Transverse colon (tissue), 4 donors: ENCODE data around the gene CDC25B. TPM values are rescaled to one million over a fixed set of nuclear protein-coding genes. Genes with fewer than 3 reads are reported as not detected.
A peak's percentile ranks its signal among the peaks of the same experiment; 100 is the strongest.

ENCODE experiments used
- DNase-seq: peaks from one replicate; pipeline ENCODE4 v3.0.0-alpha.2; 2019
- H3K27ac ChIP-seq, 4 donors: fragments of 200-600 bp; sonication (generic); 2 replicates each; pipeline ENCODE4 v1.5.1; 2016 to 2018; ENCODE audit warnings: inconsistent platforms in 4 of 4
- H3K27me3 ChIP-seq: fragments of 200-600 bp; sonication (generic); 2 replicates; pipeline ENCODE4 v1.5.1; 2017; ENCODE audit warnings: inconsistent platforms
- H3K36me3 ChIP-seq, 4 donors: fragments of 200-600 bp; sonication (generic); 2 replicates each; pipeline ENCODE4 v1.5.1; 2017 to 2019; ENCODE audit warnings: inconsistent platforms in 4 of 4
- H3K4me1 ChIP-seq, 4 donors: fragments of 200-600 bp; sonication (generic); 2 replicates each; pipeline ENCODE4 v1.5.1; 2017 to 2020; ENCODE audit warnings: inconsistent platforms in 4 of 4
- H3K4me3 ChIP-seq, 4 donors: fragments of 200-600 bp; sonication (generic); 1 replicate in 1 of 4; 2 replicates in 3 of 4; pipeline versions ENCODE4 v1.5.1 to v1.6.1; 2017 to 2019; ENCODE audit warnings: inconsistent platforms in 4 of 4
- H3K9me3 ChIP-seq, 2 donors: fragments of 200-600 bp; sonication (generic); 2 replicates each; pipeline ENCODE4 v1.5.1; 2017 to 2019; ENCODE audit warnings: inconsistent platforms in 2 of 2
- EP300 ChIP-seq: sonication (generic); formaldehyde crosslinking; IDR thresholded peaks from one replicate; pipeline ENCODE4 v1.6.1; 2017; ENCODE audit warnings: antibody characterized with exemption, low read depth
- POLR2A ChIP-seq: fragments of 450-650 bp; IDR thresholded peaks from one replicate; pipeline ENCODE4 v1.6.1; 2016; ENCODE audit warnings: antibody characterized with exemption, mild to moderate bottlenecking, moderate library complexity
- POLR2AphosphoS5 ChIP-seq, 3 donors: sonication (generic); formaldehyde crosslinking; IDR thresholded peaks; one replicate each; pipeline ENCODE4 v1.6.1; 2016; ENCODE audit warnings: antibody characterized with exemption in 3 of 3
- WGBS, 2 donors: methylation state at CpG; one replicate each; pipeline ENCODE4 v1.1.5; 2018; ENCODE audit warnings: low coverage in 1 of 2; 5-methylcytosine and 5-hydroxymethylcytosine counted together
- in situ Hi-C, 4 donors: fragments of 200-750 bp; cut with MboI; loops; one replicate each; pipeline versions ENCODE4 v1.15.0 to v1.15.1; 2017; ENCODE audit warnings: low sequenced_read_pairs in 3 of 4, low pct_ligation_motif_present in 1 of 4, low pct_unique_long_range_greater_than_20kb in 1 of 4
- intact Hi-C: fragments of 100-400 bp; cut with DNase I; formaldehyde crosslinking; loops from one replicate; pipeline ENCODE4 v1.15.1; 2023; ENCODE audit warnings: low total_unique reads
- total RNA-seq, 4 donors: library from RNA; depleted of rRNA; stranded (reverse); fragments of >200 nt; gene quantifications; one replicate each; pipeline ENCODE4 v1.1.0, GENCODE V29; 2016
- TF ChIP-seq, protein P1 (sequence below), 5 experiments: fragments of 200-600 bp in 3 of 5; fragments of 450-650 bp in 2 of 5; sonication (generic) in 3 of 5; IDR thresholded peaks; 1 replicate in 2 of 5; 2 replicates in 3 of 5; pipeline ENCODE4 v1.5.1; 2016 to 2017; ENCODE audit warnings: antibody characterized with exemption in 5 of 5, inconsistent platforms in 3 of 5, mild to moderate bottlenecking in 2 of 5, moderate library complexity in 1 of 5

CDC25B gene
- total RNA-seq, 4 donors from 2014 or later = 14.1 to 89.4 (median 39.5) TPM

GRCh38 chr20:3753098-3753497 lies 43.0 kb upstream of the CDC25B start:
- TF ChIP-seq POLR2AphosphoS5 (IDR thresholded peaks at IDR 0.05) = no peak
- TF ChIP-seq, protein P1, sequence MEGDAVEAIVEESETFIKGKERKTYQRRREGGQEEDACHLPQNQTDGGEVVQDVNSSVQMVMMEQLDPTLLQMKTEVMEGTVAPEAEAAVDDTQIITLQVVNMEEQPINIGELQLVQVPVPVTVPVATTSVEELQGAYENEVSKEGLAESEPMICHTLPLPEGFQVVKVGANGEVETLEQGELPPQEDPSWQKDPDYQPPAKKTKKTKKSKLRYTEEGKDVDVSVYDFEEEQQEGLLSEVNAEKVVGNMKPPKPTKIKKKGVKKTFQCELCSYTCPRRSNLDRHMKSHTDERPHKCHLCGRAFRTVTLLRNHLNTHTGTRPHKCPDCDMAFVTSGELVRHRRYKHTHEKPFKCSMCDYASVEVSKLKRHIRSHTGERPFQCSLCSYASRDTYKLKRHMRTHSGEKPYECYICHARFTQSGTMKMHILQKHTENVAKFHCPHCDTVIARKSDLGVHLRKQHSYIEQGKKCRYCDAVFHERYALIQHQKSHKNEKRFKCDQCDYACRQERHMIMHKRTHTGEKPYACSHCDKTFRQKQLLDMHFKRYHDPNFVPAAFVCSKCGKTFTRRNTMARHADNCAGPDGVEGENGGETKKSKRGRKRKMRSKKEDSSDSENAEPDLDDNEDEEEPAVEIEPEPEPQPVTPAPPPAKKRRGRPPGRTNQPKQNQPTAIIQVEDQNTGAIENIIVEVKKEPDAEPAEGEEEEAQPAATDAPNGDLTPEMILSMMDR (IDR thresholded peaks at IDR 0.05) = peak; percentile 67 to 78 (median 73)
- no peak for TF ChIP-seq POLR2A
- Histone ChIP-seq H3K27ac (no peak overlapping the region), H3K36me3 (no peaks in the 10 kb centered on the region), H3K27me3 (peaks cover 16% of the 10 kb centered on the region), H3K9me3 (no peaks in the 10 kb centered on the region), H3K4me1 (peaks cover 2 to 20% (median 10%) of the 10 kb centered on the region in 4 donors), H3K4me3 (no peak overlapping the region)
- 34 to 48% methylated on average over 4 of the region's 4 CpGs for WGBS, 2 donors
- in situ Hi-C loops (no loop called here), intact Hi-C loops (no loop called here)
- peak; percentile 69 for DNase-seq

- H3K27ac ChIP-seq = no peak overlapping the region
- 90% methylated on average over 20 of the region's 26 CpGs; no CpG with 5 or more reads in 1 of the 2 donors for WGBS, 2 donors
- H3K9me3 ChIP-seq = no peaks in the 10 kb centered on the region
- H3K27me3 ChIP-seq = peaks cover 16% of the 10 kb centered on the region
- no peaks in the 10 kb centered on the region for H3K36me3 ChIP-seq
- peaks cover 2 to 20% (median 10%) of the 10 kb centered on the region in 4 donors for H3K4me1 ChIP-seq
- TF ChIP-seq POLR2AphosphoS5 (IDR thresholded peaks at IDR 0.05) (no peak), EP300 (no peak), POLR2A (no peak)
- TF ChIP-seq, protein P1 (IDR thresholded peaks at IDR 0.05) = no peak
- in situ Hi-C loops = no loop called here
- no peak for DNase-seq
- intact Hi-C loops = no loop called here
- no peak overlapping the region for H3K4me3 ChIP-seq
Measured at GRCh38 chr20:3753501-3754275, 42.4 kb upstream of the CDC25B start.

- intact Hi-C loops = no loop called here
- no peak for DNase-seq
- 85 to 91% methylated on average over 4 to 16 of the region's 16 CpGs for WGBS, 2 donors
- no peak overlapping the region for H3K4me3 ChIP-seq
- peaks cover 2 to 20% (median 10%) of the 10 kb centered on the region in 4 donors for H3K4me1 ChIP-seq
- no peak for TF ChIP-seq POLR2AphosphoS5 (IDR thresholded peaks at IDR 0.05)
- no peak for TF ChIP-seq POLR2A
- TF ChIP-seq, protein P1 (IDR thresholded peaks at IDR 0.05) = no peak
- TF ChIP-seq EP300 = no peak
- peaks cover 14% of the 10 kb centered on the region for H3K27me3 ChIP-seq
- in situ Hi-C loops = no loop called here
- H3K36me3 ChIP-seq = no peaks in the 10 kb centered on the region
- H3K27ac ChIP-seq = no peak overlapping the region
- H3K9me3 ChIP-seq = no peaks in the 10 kb centered on the region
Measured at GRCh38 chr20:3754276-3754630, 41.9 kb upstream of the CDC25B start.

- Histone ChIP-seq H3K9me3 (no peaks in the 10 kb centered on the region), H3K27ac (no peak overlapping the region), H3K36me3 (no peaks in the 10 kb centered on the region), H3K27me3 (peaks cover 4% of the 10 kb centered on the region), H3K4me3 (no peak overlapping the region), H3K4me1 (peaks cover 0 to 12% (median 6%) of the 10 kb centered on the region in 4 donors)
- DNase-seq = no peak
- intact Hi-C loops = no loop called here
- 94% methylated on average over 5 of the region's 7 CpGs; no CpG with 5 or more reads in 1 of the 2 donors for WGBS, 2 donors
- TF ChIP-seq POLR2AphosphoS5 (IDR thresholded peaks at IDR 0.05) (no peak), POLR2A (no peak), EP300 (no peak)
- TF ChIP-seq, protein P1 (IDR thresholded peaks at IDR 0.05) = no peak
- in situ Hi-C loops = no loop called here
Measured at GRCh38 chr20:3755269-3755668, 40.8 kb upstream of the CDC25B start.
